NOMO-1 (cell line): ENCODE measurements around the gene WFDC8.

Experiments
- DNase-seq, 2 experiments: peaks; one replicate each; lab custom pipeline; 2025; ENCODE audit not compliant: unreplicated experiment in 2 of 2; lab: John Stamatoyannopoulos, UW

The WFDC8 gene

DNA sequence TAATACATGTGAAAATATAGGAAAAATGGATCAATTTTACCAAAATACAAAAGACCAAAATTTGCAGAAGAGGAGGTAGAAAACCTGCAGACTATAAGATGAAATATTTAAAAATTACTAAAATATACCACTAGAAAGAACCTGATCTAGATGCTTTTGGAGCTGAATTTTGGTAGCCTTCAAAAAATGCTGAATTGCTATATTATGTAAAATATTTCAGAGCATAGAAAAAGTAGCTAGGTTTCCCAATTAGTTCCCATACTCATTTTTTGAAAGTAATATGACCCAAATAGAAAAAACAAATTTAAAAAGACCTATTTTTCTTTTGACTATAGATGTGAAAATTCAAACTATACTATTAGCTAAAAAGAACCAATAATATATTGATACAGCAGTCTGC, 28.3 kb downstream of the WFDC8 start:
- DNase-seq: no peak

DNA sequence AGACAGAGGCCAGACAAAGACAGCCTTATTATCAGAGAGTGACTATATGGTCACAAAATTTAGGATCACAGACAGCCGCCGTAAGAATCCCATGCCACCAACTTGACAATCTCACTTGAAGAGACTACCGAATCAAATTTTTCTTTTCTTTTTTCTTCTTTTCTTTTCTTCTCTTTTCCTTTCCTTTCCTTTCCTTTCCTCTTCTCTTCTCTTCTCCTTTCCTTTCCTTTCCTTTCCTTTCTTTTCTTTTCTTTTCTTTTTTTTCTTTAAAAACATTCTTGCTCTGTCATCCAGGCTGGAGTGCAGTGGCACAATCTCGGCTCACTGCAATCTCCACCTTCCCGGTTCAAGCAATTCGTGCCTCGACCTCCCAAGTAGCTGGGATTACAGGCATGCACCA, 30.7 kb downstream of the WFDC8 start:
- DNase-seq: no peak

DNA sequence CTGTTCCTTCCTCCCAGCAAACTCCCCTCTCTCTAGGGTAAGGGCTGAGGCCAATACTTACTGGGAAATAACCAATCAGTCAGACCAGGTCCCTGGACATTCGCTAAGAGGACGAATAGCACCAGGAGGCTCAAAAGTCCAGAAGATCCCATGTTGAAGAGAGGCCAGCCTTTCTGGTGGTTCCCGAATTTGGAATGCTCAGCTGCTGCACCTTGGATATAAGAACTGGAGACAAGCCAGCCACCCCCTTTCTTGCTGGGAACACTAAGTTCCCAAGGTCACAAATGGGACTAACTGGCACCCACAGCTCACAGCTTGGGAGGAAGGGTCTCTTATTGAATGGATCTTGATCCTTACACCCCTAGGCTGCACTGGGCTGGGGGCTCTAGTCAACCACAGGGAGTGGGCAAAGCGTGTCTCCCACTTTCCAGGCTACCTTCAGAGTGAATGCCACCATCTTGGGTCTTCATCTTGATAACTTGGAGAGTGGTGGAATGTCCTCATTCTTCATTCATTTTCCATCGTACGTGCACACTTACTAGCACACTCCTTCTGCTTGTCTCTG, 31.8 kb downstream of the WFDC8 start, which contains the start of gene EPPIN:
TSS of gene EPPIN (minus strand) at position 196 of the 565 bp plus-strand sequence. CDS start at position 152, 44 bp downstream.
- DNase-seq: no peak

DNA sequence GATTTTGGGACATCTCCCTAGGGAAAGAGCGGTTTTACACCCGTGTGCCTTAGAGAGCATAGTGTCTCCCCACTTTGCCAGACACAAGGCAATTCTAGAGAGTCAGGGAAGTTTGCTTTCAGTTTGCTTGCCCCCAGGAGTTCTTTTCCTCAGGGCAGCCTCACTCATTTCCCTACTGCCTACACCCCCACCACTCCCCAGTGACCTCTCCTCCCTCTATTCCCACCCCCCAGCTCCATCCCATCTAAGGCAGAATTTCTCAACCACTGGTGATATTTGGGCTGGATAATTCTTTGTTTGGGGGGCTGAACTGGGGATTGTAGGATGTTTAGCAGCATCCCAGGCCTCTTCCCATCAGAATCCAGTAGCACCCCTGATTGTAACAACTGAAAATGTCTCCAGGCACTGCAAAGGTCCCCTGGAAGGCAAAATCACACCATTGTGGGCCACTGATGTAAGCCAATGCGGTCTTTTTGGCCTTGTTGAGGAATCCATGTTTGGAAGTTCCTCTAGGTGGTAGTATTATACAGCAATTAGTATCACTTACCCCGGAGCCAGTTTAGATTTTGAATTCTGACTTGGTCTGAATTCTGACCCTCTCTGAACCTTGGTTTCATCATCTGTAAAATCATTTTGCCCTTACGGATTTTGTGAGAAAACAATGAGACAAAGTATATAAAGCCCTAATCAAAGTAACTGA, 33.2 kb downstream of the WFDC8 start:
- peak in 1 of 2 experiments; percentile 50 for DNase-seq

DNA sequence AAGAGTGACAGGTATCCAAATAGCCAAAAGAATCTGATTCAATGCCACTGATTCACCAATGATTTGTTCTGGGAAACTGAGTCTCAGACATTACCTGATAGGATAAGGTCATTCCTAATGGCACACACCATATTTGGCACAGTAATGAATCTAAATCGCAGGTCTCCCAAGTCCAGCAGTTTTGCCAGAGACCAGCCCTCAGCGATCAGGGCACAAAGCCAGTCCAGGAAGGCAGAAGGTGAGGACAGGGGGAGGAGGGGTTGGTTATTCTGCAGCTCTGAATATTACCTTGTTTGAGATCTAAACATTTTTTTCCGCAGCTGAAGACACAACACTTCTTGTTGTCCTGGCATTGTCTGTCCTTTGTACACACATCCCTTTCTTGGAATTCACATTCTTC, 33.7 kb downstream of the WFDC8 start:
- DNase-seq: no peak

DNA sequence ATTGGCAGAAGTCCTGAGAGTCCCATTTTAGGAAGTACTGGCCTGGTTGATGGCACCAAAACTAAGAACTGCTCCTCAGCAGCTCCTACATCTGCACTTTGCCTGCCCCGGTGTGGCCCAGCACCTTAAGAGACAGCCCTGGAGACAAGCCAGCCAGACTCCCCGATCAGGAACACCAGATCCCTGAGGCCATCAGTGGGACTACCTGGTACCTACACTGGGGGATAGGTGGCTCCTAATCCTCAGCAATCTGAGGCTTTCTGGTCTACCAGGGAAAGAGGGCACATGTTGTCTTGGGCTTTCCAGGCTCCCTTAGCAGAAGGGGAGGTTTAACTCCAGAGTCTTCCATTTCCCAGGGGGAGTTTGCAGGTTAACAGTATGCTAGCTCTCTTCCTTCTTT, 39.7 kb downstream of the WFDC8 start, which contains the start of gene WFDC6:
TSS of gene WFDC6 (minus strand) at position 101 of the 400 bp plus-strand sequence. CDS start at position 26, 75 bp downstream.
- no peak for DNase-seq

DNA sequence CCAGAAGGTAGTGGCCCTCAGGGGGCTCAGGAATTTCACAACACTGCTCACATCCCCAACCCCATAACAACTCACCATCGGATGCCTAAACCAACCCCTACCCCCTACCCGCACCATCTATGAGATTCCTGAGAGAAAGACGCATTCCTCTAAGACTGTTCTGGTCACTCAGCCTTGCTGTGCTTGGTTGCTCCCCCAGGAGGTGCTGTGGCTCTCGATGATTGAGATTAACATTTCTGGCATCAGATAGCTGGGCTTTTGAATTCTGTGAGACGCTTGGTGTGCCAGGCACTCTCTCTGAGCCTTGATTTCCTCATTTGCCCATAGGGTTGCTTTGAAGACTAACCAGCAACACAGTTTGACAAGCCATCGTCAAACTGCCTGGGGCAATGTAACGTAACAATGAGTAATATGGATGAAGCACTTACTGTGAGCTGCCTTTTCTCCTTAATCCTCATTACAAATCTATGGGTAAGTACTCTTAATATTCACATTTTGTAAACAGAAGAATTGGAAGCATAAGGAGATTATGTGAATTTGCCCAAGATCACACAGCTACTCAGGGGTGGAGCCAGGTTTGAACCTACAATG, 40.8 kb downstream of the WFDC8 start:
- no peak for DNase-seq

DNA sequence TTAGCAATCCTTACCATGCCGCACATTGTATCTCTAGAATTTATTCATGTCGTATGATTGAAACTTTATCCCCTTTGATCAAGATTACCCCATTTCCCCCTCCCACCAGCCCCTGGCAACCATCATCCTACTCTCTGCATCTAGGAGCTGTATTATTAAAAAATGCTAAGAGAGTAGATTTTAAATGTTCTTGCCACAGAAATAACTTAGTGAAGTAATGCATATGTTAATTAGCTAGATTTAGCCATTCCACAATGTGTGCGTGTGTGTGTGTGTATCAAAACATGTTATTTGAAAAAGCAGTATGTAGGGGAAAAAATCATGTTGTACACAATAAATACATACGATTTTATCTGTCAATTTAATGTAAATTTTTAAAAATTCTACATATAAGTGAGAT, 51.8 kb downstream of the WFDC8 start:
- no peak for DNase-seq

DNA sequence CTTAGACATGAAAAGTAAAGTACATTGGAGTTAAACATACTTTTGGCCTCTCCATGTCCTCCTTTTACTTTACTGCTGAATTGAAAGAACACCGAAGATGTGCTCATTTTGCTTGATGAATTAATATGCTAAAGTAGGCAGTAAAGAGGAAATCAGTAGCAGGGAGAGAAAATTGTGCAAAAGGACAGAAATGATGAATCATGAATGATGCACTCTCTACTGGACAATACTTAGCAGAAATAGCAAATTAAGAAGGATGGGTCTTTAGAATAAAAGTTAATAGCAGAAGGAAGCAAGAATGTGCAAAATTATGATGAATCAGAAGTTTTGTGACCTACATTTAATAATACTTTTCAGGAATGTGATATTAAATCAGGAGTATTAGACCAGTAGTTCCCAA, 55.3 kb downstream of the WFDC8 start:
- DNase-seq: peak in 1 of 2 experiments; percentile 66

DNA sequence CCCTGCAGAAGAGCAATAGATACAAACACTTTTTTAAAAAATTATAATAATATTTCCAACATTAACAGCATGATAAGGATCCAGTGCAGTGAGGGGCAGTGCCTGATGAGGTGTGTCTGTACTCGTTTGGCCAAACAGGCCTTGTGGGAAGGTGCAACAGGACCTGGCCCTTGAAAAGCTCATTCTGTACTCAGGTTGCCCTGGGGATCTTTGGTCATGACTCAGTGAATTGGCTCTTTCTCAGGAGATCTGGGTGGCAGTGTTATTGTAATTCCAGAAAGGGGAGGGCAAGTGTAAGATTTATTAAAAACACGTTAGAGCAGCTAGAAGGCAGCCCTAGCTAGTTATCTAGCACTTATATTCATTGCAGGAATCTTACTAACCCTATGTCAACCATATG, 60.8 kb downstream of the WFDC8 start:
- no peak for DNase-seq

DNA sequence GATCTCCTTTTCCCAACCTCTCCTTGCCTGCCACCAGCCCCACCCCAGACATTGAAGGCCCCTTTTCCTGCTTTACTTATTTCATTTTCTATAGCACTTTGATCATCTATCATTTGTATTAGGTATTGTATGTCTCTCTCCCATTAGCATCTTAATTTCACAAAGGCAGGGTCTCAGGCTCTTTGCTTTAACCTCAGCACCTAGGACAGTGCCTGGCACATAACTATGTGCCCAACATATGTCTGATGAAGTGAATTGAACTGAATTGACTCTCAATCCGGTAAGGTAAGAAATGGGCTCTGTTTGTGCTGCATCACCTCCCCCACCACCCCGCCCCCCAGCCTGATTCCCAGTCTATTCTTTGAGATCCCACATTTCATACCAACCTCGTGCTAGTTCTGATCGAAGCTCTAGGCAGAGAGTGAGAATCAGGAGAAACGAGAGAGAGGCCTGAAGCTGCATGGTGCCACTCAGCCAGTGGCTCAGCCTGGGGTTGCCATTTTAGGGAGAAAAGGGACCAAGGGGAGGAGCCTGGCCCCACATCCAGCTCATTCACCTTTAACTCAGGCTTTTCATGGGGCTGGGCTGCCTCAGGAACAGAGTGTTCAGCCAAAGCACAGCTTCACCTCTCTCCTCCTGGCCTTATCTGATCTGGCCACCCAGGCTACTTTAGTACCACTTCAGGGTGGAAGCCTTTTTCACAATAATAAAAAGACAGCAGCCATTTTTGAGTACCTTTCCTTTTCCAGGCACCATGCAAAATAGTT, 63.8 kb downstream of the WFDC8 start, which contains the start of gene SPINT3:
TSS of gene SPINT3 (minus strand) at position 476 of the 767 bp plus-strand sequence. CDS start at position 462, 14 bp downstream.
- no peak for DNase-seq

DNA sequence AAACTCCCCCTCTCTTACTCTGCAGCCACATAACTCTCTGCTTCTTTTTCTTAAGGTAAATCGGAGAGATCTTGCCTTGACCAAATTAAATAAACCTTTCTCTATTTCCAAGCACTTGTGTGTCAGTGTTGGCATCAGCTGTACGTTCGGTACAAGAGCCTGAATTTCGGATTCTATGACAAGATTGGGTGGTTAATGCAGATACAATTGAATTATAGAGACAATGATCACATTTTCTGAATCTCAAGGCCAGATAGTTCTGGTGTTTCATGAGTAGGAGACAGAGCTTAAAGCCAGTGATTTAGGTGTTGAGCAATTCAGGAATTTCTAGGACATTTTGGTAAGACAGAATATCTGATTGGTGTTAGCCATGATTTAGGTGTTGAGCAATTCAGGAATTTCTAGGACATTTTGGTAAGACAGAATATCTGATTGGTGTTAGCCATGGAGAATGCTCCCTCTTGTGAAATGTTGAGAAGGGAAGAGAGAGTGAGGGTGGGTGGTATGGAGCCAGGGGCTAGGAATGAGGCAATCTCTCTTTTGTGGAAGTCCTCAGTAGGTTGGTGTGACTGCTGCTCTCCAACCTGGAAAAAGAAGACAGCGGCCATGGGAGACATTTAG, 68.7 kb downstream of the WFDC8 start:
- DNase-seq: no peak

DNA sequence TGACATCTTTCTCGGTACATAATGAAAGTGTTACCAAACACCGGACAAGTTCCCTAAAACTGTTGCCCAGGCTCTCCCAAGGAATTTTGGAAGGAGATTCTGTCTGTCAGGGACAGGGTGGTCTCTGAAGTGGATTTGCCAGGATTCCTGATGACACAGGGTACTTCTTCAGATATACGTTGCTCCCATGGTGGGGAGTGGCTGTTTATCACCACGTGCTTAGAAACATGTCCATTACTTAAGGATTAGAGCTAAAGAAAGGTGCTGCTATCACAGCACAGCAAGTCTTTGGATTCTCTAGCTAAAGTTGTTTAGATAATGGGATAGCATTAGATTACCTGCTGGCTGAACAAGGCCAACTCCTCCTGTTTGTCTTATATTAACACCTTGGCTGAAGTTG, 70.0 kb downstream of the WFDC8 start:
- DNase-seq: no peak

DNA sequence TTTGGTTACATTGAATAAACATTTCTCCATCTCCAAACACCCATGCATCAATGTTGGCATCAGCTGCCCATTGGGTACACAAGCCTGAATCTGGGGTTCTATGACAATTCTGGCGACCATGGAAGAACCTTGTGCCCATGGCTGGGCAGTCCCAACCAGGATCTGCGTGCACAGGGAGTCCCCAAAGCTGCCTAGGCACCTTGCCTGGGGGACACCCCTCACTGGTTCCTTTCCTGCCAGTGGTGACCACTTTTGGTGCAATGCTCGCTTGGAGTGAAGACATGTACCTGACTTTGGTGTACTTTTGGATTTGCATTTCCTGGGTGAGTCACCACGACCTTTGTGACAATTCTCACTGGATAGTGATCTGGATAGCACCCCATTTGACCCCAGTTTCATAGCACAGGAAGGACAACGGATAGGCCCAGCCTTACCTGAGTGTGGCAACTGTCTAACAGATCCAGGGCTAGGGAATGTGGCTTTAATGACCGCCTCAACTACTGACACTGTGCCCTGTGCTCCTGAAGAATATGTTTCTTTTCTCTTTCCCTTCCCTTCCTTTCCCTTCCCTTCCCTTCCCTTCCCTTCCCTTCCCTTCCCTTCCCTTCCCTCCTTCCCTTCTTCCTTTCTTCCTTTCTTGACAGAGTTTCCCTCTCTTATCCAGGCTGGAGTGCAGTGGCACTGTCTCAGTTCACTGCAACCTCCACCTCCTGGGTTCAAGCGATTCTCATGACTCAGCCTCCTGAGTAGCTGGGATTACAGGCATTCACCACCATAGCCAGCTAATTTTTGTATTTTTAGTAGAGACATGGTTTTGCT, 70.8 kb downstream of the WFDC8 start:
- DNase-seq: no peak

DNA sequence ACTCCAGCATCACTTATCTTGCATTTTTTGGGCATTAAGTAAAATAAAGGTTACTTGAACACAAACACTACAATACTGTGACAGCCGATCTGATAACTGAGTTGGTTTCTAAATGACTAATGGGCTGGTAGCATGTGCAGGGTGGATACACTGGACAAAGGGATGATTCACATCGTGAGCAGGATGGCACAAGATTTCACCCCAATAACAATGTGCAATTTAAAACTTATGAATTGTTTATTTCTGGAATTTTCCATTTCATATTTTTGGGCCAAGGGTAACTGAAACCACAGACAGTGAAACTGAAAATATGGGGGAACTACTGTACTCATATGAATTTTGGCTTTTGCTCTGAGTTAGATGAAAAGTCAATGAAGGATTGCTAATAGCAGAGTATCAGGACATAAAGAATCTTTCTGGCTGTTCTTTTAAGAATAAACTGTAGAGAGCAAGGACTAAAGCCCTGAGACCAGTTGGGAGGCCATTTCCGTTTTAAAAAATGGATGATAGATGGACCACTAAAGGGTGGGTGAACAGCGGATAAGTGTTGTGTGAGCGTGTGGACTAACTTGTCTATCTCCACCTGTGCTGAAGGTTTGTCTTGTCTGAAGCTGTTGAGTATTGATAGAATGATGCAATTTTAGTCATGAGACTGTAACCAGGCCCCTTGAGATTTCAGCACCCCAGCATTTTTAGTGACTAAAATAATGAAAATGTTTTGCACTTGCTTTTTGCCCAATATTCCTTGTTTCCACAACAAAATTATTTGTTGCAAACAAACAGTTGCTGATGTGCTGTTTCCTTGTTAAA, 71.9 kb downstream of the WFDC8 start:
- no peak for DNase-seq

DNA sequence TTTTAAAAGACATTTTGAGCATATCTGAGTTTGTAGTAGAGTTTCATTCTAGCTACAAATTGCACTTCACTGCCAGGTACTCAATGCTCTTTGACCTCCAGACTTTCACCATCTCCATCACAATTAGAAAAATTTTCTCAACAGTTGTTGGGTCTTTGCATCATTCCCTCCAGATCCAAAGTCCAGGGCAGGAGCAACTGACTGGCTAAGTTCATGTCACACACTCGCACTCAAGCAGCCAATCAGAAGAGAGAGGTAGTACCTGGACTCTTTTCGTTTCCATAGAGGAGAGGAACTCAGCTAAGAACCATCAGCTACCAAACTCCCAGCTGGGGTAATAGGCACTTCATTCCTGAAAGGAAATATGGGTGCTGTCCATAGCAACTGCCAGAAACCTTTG, 72.7 kb downstream of the WFDC8 start:
- DNase-seq: no peak

DNA sequence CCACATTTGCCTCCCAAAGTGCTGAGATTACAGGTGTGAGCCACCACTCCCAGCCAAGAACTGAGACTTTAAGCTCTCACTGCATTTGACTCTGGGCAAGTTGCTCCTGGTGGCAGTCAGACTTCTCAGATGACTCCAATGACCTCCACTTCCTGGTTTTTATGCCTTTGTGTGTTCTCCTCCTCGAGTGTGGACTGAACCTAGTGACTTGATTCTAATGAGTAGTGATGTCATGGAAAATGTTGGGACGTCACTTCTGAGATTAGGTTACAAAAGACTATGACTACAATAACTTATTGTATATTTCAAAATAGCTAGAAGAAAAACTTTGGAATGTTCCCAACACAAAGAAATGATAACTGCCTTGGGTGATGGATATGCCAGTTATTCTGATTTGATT, 75.7 kb downstream of the WFDC8 start:
- DNase-seq: no peak

DNA sequence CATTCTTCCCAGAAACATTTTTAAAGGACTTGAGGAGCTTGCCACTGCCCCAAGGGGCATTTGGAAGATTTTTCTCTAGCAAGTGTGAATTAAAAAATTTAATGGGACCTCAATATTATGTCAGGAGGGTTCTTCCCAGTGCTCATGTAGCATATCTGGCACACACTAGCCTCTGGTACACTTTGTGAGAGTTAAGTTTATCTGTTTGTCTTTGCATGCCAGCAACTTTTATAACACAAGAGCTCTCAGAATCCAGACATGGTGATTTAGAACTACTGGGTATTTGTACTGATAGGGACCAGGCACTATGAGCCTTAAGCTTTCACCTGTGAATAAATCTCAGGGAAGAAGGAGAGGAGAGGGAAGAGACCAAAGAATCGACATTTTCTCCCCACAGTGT, 76.5 kb downstream of the WFDC8 start:
- DNase-seq: no peak
